Left hindlimb (tissue), 1 donor: ENCODE data around the gene DCAF8.
A peak's percentile ranks its signal among the peaks of the same experiment; 100 is the strongest.

Experiments
- DNase-seq: peaks from one replicate; pipeline ENCODE4 v3.0.0-alpha.2; 2018

Gene DCAF8

GRCh38 chr1:160196143-160196542, 66.2 kb downstream of the DCAF8 start:
- DNase-seq: no peak

GRCh38 chr1:160194737-160195059, 67.7 kb downstream of the DCAF8 start:
- DNase-seq: no peak

- no peak for DNase-seq
Observed at GRCh38 chr1:160193832-160194736, 68.3 kb downstream of the DCAF8 start.

GRCh38 chr1:160193091-160193819, 69.1 kb downstream of the DCAF8 start:
- peak; percentile 88 for DNase-seq

GRCh38 chr1:160192234-160192633, 70.1 kb downstream of the DCAF8 start:
- no peak for DNase-seq

- no peak for DNase-seq
Observed at GRCh38 chr1:160191756-160192155, 70.6 kb downstream of the DCAF8 start.

- peak; percentile 68 for DNase-seq
Observed at GRCh38 chr1:160189649-160190625, 72.4 kb downstream of the DCAF8 start, which contains the start of gene CASQ1. Gene CASQ1, plus strand, starts transcription at chr1:160190575. Its CDS starts 177 bp downstream, at chr1:160190752.

- no peak for DNase-seq
Observed at GRCh38 chr1:160188341-160188740, 74.0 kb downstream of the DCAF8 start.

GRCh38 chr1:160187407-160187806, 74.9 kb downstream of the DCAF8 start:
- no peak for DNase-seq

GRCh38 chr1:160186729-160187128, 75.6 kb downstream of the DCAF8 start:
- DNase-seq: no peak

- DNase-seq: no peak
Observed at GRCh38 chr1:160186246-160186645, 76.1 kb downstream of the DCAF8 start.

- DNase-seq: no peak
Observed at GRCh38 chr1:160179336-160179735, 83.0 kb downstream of the DCAF8 start.

GRCh38 chr1:160178731-160179130, 83.6 kb downstream of the DCAF8 start:
- no peak for DNase-seq

GRCh38 chr1:160177667-160178066, 84.7 kb downstream of the DCAF8 start:
- DNase-seq: no peak

- DNase-seq: no peak
Observed at GRCh38 chr1:160177231-160177630, 85.1 kb downstream of the DCAF8 start.

GRCh38 chr1:160171980-160172379, 90.4 kb downstream of the DCAF8 start:
- DNase-seq: no peak

GRCh38 chr1:160171354-160171753, 91.0 kb downstream of the DCAF8 start:
- DNase-seq: no peak

- no peak for DNase-seq
Observed at GRCh38 chr1:160169553-160170399, 92.6 kb downstream of the DCAF8 start.

- no peak for DNase-seq
Observed at GRCh38 chr1:160168609-160169369, 93.6 kb downstream of the DCAF8 start.

GRCh38 chr1:160168016-160168415, 94.3 kb downstream of the DCAF8 start:
- DNase-seq: no peak

- no peak for DNase-seq
Observed at GRCh38 chr1:160167580-160167979, 94.8 kb downstream of the DCAF8 start.
